Effector memory CD8-positive, alpha-beta T cell (primary cell): ENCODE data around the gene ICE2.

Source experiments
- ATAC-seq: fragments of 150-1000 bp; cut with Tn5 transposase; replicated peaks from 2 replicates; pipeline ENCODE4 v1.10.0; 2021; ENCODE audit warnings: mild to moderate bottlenecking, moderate library complexity
- DNase-seq, 3 experiments: peaks; one replicate each; pipeline ENCODE4 v3.0.0; 2021
- H3K27ac Mint-ChIP-seq, 2 donors: one replicate each; pipeline ENCODE4 v1.8.0; 2022; ENCODE audit warnings: mild to moderate bottlenecking in 2 of 2, mixed read lengths in 2 of 2, moderate library complexity in 2 of 2
- H3K27me3 Mint-ChIP-seq, 2 donors: one replicate each; pipeline ENCODE4 v1.8.0; 2022; ENCODE audit warnings: mixed read lengths in 2 of 2
- H3K36me3 Mint-ChIP-seq: one replicate; pipeline ENCODE4 v1.8.0; 2022; ENCODE audit warnings: mild to moderate bottlenecking, moderate library complexity, mixed read lengths; ENCODE audit not compliant: insufficient read depth
- H3K4me1 Mint-ChIP-seq, 2 donors: one replicate each; pipeline ENCODE4 v1.8.0; 2022; ENCODE audit warnings: low read depth in 2 of 2, mixed read lengths in 2 of 2
- H3K4me3 Mint-ChIP-seq, 2 donors: one replicate each; pipeline ENCODE4 v1.8.0; 2022; ENCODE audit warnings: mild to moderate bottlenecking in 2 of 2, mixed read lengths in 2 of 2, moderate library complexity in 2 of 2
- H3K9me3 Mint-ChIP-seq, 2 donors: one replicate each; pipeline ENCODE4 v1.8.0; 2022; ENCODE audit warnings: mixed read lengths in 2 of 2

Gene ICE2

GRCh38 chr15:60513676-60514075 lies 34.7 kb upstream of the ICE2 start:
- peaks cover 29 to 32% of the 10 kb centered on the region in 2 donors for H3K4me1 Mint-ChIP-seq
- no peak for ATAC-seq
- no peaks in the 10 kb centered on the region for H3K27me3 Mint-ChIP-seq
- no peak overlapping the region for H3K4me3 Mint-ChIP-seq
- no peak for DNase-seq
- peak overlapping the region; percentile 41 to 68 for H3K27ac Mint-ChIP-seq
- peaks cover 79% of the 10 kb centered on the region for H3K36me3 Mint-ChIP-seq
- no peaks in the 10 kb centered on the region for H3K9me3 Mint-ChIP-seq

- H3K4me1 Mint-ChIP-seq, result peaks cover 26 to 31% of the 10 kb centered on the region in 2 donors
- DNase-seq (no peak), ATAC-seq (no peak)
- H3K9me3 Mint-ChIP-seq, result no peaks in the 10 kb centered on the region
- no peak overlapping the region for H3K27ac Mint-ChIP-seq
- no peak overlapping the region for H3K4me3 Mint-ChIP-seq
- H3K36me3 Mint-ChIP-seq, result peaks cover 77% of the 10 kb centered on the region
- no peaks in the 10 kb centered on the region for H3K27me3 Mint-ChIP-seq
Observed at GRCh38 chr15:60512937-60513336, 34.0 kb upstream of the ICE2 start.

- no peaks in the 10 kb centered on the region for H3K9me3 Mint-ChIP-seq
- DNase-seq (no peak), ATAC-seq (peak; percentile 10)
- H3K36me3 Mint-ChIP-seq, result peaks cover 89% of the 10 kb centered on the region
- no peaks in the 10 kb centered on the region for H3K27me3 Mint-ChIP-seq
- H3K27ac Mint-ChIP-seq, result peak overlapping the region; percentile 77 to 91
- peaks cover 28 to 35% of the 10 kb centered on the region in 2 donors for H3K4me1 Mint-ChIP-seq
- peak overlapping the region in 1 of 2 donors; percentile 11 for H3K4me3 Mint-ChIP-seq
Observed at GRCh38 chr15:60511351-60512031, 32.5 kb upstream of the ICE2 start.

GRCh38 chr15:60510006-60510405 lies 31.1 kb upstream of the ICE2 start:
- H3K4me3 Mint-ChIP-seq, result no peak overlapping the region
- H3K36me3 Mint-ChIP-seq, result peaks cover 97% of the 10 kb centered on the region
- no peak overlapping the region for H3K27ac Mint-ChIP-seq
- no peaks in the 10 kb centered on the region for H3K27me3 Mint-ChIP-seq
- DNase-seq, result no peak
- H3K9me3 Mint-ChIP-seq, result no peaks in the 10 kb centered on the region
- ATAC-seq, result no peak
- peaks cover 29 to 39% of the 10 kb centered on the region in 2 donors for H3K4me1 Mint-ChIP-seq

GRCh38 chr15:60509470-60509869 lies 30.5 kb upstream of the ICE2 start:
- H3K4me3 Mint-ChIP-seq, result no peak overlapping the region
- H3K36me3 Mint-ChIP-seq, result peaks cover 98% of the 10 kb centered on the region
- no peaks in the 10 kb centered on the region for H3K27me3 Mint-ChIP-seq
- peaks cover 29 to 39% of the 10 kb centered on the region in 2 donors for H3K4me1 Mint-ChIP-seq
- peak overlapping the region; percentile 23 to 65 for H3K27ac Mint-ChIP-seq
- ATAC-seq (no peak), DNase-seq (no peak)
- H3K9me3 Mint-ChIP-seq, result no peaks in the 10 kb centered on the region

- Mint-ChIP-seq H3K4me1 (peaks cover 29 to 39% of the 10 kb centered on the region in 2 donors), H3K27ac (peak overlapping the region; percentile 57 to 65), H3K27me3 (no peaks in the 10 kb centered on the region), H3K4me3 (no peak overlapping the region), H3K9me3 (no peaks in the 10 kb centered on the region), H3K36me3 (peaks cover 98% of the 10 kb centered on the region)
- DNase-seq, result no peak
- ATAC-seq, result peak; percentile 44
Observed at GRCh38 chr15:60508442-60508841, 29.5 kb upstream of the ICE2 start.

- Mint-ChIP-seq H3K27me3 (no peaks in the 10 kb centered on the region), H3K9me3 (no peaks in the 10 kb centered on the region), H3K27ac (peak overlapping the region; percentile 57 to 65), H3K36me3 (peaks cover 98% of the 10 kb centered on the region), H3K4me1 (peaks cover 29 to 39% of the 10 kb centered on the region in 2 donors), H3K4me3 (peak overlapping the region; percentile 2 to 50)
- DNase-seq (peak; percentile 46 to 59 (median 56)), ATAC-seq (peak; percentile 88)
Observed at GRCh38 chr15:60507596-60508424, 28.9 kb upstream of the ICE2 start.

- H3K27me3 Mint-ChIP-seq, result no peaks in the 10 kb centered on the region
- peaks cover 83% of the 10 kb centered on the region for H3K36me3 Mint-ChIP-seq
- peaks cover 3 to 12% of the 10 kb centered on the region in 2 donors for H3K4me1 Mint-ChIP-seq
- H3K4me3 Mint-ChIP-seq, result no peak overlapping the region
- DNase-seq (no peak), ATAC-seq (no peak)
- no peak overlapping the region for H3K27ac Mint-ChIP-seq
- H3K9me3 Mint-ChIP-seq, result no peaks in the 10 kb centered on the region
Observed at GRCh38 chr15:60496853-60497252, 17.9 kb upstream of the ICE2 start.

GRCh38 chr15:60494108-60494507 lies 15.2 kb upstream of the ICE2 start:
- Mint-ChIP-seq H3K4me1 (peaks cover 3 to 17% of the 10 kb centered on the region in 2 donors), H3K9me3 (no peaks in the 10 kb centered on the region), H3K4me3 (no peak overlapping the region), H3K27me3 (no peaks in the 10 kb centered on the region), H3K27ac (peak overlapping the region; percentile 30 to 58), H3K36me3 (peaks cover 62% of the 10 kb centered on the region)
- DNase-seq (no peak), ATAC-seq (no peak)

GRCh38 chr15:60493166-60493565 lies 14.2 kb upstream of the ICE2 start:
- Mint-ChIP-seq H3K27ac (peak overlapping the region in 1 of 2 donors; percentile 30), H3K9me3 (no peaks in the 10 kb centered on the region), H3K27me3 (no peaks in the 10 kb centered on the region), H3K4me3 (no peak overlapping the region), H3K4me1 (peaks cover 3 to 10% of the 10 kb centered on the region in 2 donors), H3K36me3 (peaks cover 53% of the 10 kb centered on the region)
- no peak for DNase-seq
- ATAC-seq, result no peak

- ATAC-seq (no peak), DNase-seq (no peak)
- H3K4me1 Mint-ChIP-seq, result peaks cover 4 to 7% of the 10 kb centered on the region in 2 donors
- no peak overlapping the region for H3K27ac Mint-ChIP-seq
- H3K27me3 Mint-ChIP-seq, result no peaks in the 10 kb centered on the region
- H3K9me3 Mint-ChIP-seq, result no peaks in the 10 kb centered on the region
- H3K36me3 Mint-ChIP-seq, result peaks cover 11% of the 10 kb centered on the region
- H3K4me3 Mint-ChIP-seq, result no peak overlapping the region
Observed at GRCh38 chr15:60486742-60487141, 7.8 kb upstream of the ICE2 start.

- H3K4me3 Mint-ChIP-seq, result no peak overlapping the region
- DNase-seq (no peak), ATAC-seq (no peak)
Observed at GRCh38 chr15:60485365-60486055, 6.6 kb upstream of the ICE2 start.

GRCh38 chr15:60483042-60483441 lies 4.1 kb upstream of the ICE2 start:
- Mint-ChIP-seq H3K4me3 (no peak overlapping the region), H3K36me3 (peaks cover 25% of the 10 kb centered on the region), H3K4me1 (peaks cover 21 to 25% of the 10 kb centered on the region in 2 donors), H3K27ac (no peak overlapping the region), H3K27me3 (no peaks in the 10 kb centered on the region), H3K9me3 (no peaks in the 10 kb centered on the region)
- ATAC-seq, result no peak
- no peak for DNase-seq

More at GRCh38 chr15:60485365-60486055, 6.6 kb upstream of the ICE2 start:
- Mint-ChIP-seq H3K4me1 (peaks cover under 1 to 7% of the 10 kb centered on the region in 2 donors), H3K27me3 (no peaks in the 10 kb centered on the region), H3K36me3 (peaks cover 11% of the 10 kb centered on the region), H3K9me3 (no peaks in the 10 kb centered on the region), H3K27ac (peak overlapping the region; percentile 29 to 71)
